IMR-90 (cell line): ENCODE results near the gene USP36. TPM values are rescaled to one million over a fixed set of nuclear protein-coding genes. Genes with fewer than 3 reads are reported as not detected.

Source experiments
- ATAC-seq: fragments of 200-7000 bp; cut with Tn5 transposase; 2 replicates; pipeline ENCODE4 v1.9.1; 2020; ENCODE audit warnings: low read depth, mild to moderate bottlenecking, moderate library complexity
- BruUV-seq: library from RNA; stranded (reverse); fragments of 400-500 nt; replicated peaks from 2 replicates; lab custom pipeline; 2021; lab: Mats Ljungman, UMichigan
- CTCF ChIA-PET: fragments of 300-600 bp; formaldehyde crosslinking; extraction: SDS; loops from one replicate; lab custom pipeline; 2021; ENCODE audit warnings: antibody characterized with exemption; lab: Yijun Ruan, JAX
- POLR2A ChIA-PET: fragments of 300-600 bp; sonication (Branson Sonifier 250); formaldehyde crosslinking; loops from one replicate; lab custom pipeline; 2022; ENCODE audit warnings: antibody characterized with exemption; ENCODE audit not compliant: unreplicated experiment; lab: Charles Lee
- DNase-seq: peaks from one replicate; pipeline ENCODE4 v3.0.0; 2013
- H2AFZ ChIP-seq: replicated peaks from 2 replicates; pipeline ENCODE3; 2013; ENCODE audit warnings: low read length, mild to moderate bottlenecking; ENCODE audit not compliant: poor library complexity
- H2AK5ac ChIP-seq: 2 replicates; pipeline ENCODE4 v1.6.1; 2013; ENCODE audit warnings: low read depth, low read length, inconsistent platforms
- H2AK9ac ChIP-seq: replicated peaks from 2 replicates; pipeline ENCODE3; 2013; ENCODE audit warnings: mild to moderate bottlenecking, low read depth, low read length, moderate library complexity; ENCODE audit not compliant: poor library complexity
- H2BK120ac ChIP-seq: 2 replicates; pipeline ENCODE4 v1.6.1; 2013; ENCODE audit warnings: low read depth, low read length, inconsistent platforms
- H2BK15ac ChIP-seq: 3 replicates; pipeline ENCODE4 v1.6.1; 2013; ENCODE audit warnings: low read depth, low read length, inconsistent platforms
- H2BK20ac ChIP-seq: 2 replicates; pipeline ENCODE4 v1.6.1; 2013; ENCODE audit warnings: low read depth, mild to moderate bottlenecking, inconsistent platforms, low read length, moderate library complexity
- H2BK5ac ChIP-seq: 2 replicates; pipeline ENCODE4 v1.6.1; 2013; ENCODE audit warnings: mild to moderate bottlenecking, low read depth, low read length, inconsistent platforms; ENCODE audit not compliant: poor library complexity, severe bottlenecking
- H3K14ac ChIP-seq: replicated peaks from 2 replicates; pipeline ENCODE4 v1.6.1; 2013; ENCODE audit warnings: low read depth, low read length, inconsistent platforms
- H3K18ac ChIP-seq: 2 replicates; pipeline ENCODE4 v1.6.1; 2013; ENCODE audit warnings: low read depth, low read length, control low read depth
- H3K23ac ChIP-seq: 2 replicates; pipeline ENCODE4 v1.6.1; 2013; ENCODE audit warnings: low read depth, low read length, inconsistent platforms
- H3K27ac ChIP-seq: 2 replicates; pipeline ENCODE4 v1.5.1; 2013; ENCODE audit warnings: mild to moderate bottlenecking, control low read depth, low read length; ENCODE audit not compliant: insufficient read depth
- H3K27me3 ChIP-seq: 2 replicates; pipeline ENCODE4 v1.6.1; 2013; ENCODE audit warnings: low read length; ENCODE audit not compliant: control insufficient read depth, insufficient read depth
- H3K36me3 ChIP-seq: 2 replicates; pipeline ENCODE4 v1.6.1; 2013; ENCODE audit warnings: low read length, mixed read lengths; ENCODE audit not compliant: control insufficient read depth, insufficient read depth
- H3K4ac ChIP-seq: 2 replicates; pipeline ENCODE4 v1.6.1; 2013; ENCODE audit warnings: low read depth, low read length, inconsistent platforms
- H3K4me1 ChIP-seq: 2 replicates; pipeline ENCODE4 v1.6.1; 2013; ENCODE audit warnings: low read length, mixed read lengths; ENCODE audit not compliant: control insufficient read depth, insufficient read depth
- H3K4me2 ChIP-seq: 2 replicates; pipeline ENCODE4 v1.6.1; 2013; ENCODE audit warnings: low read depth, mild to moderate bottlenecking, control low read depth, low read length, moderate library complexity
- H3K4me3 ChIP-seq: 2 replicates; pipeline ENCODE4 v1.5.1; 2013; ENCODE audit warnings: low read depth, mild to moderate bottlenecking, control low read depth, low read length, moderate library complexity; ENCODE audit not compliant: insufficient read depth
- H3K56ac ChIP-seq: 2 replicates; pipeline ENCODE4 v1.6.1; 2013; ENCODE audit warnings: low read length, inconsistent platforms; ENCODE audit not compliant: insufficient read depth; ENCODE audit errors: extremely low read depth
- H3K79me1 ChIP-seq, 2 experiments: 2 replicates each; pipeline ENCODE4 v1.6.1; 2013; ENCODE audit warnings: low read length in 2 of 2, inconsistent platforms in 1 of 2, low read depth in 1 of 2
- H3K9ac ChIP-seq: 2 replicates; pipeline ENCODE4 v1.6.1; 2013; ENCODE audit warnings: low read depth, low read length, control low read depth
- H3K9me1 ChIP-seq: 2 replicates; pipeline ENCODE4 v1.6.1; 2013; ENCODE audit warnings: low read length, inconsistent platforms; ENCODE audit not compliant: insufficient read depth
- H3K9me3 ChIP-seq: 2 replicates; pipeline ENCODE4 v1.6.1; 2013; ENCODE audit warnings: low read length; ENCODE audit not compliant: control insufficient read depth, insufficient read depth
- H4K20me1 ChIP-seq: 2 replicates; pipeline ENCODE4 v1.6.1; 2013; ENCODE audit warnings: low read length, inconsistent platforms; ENCODE audit not compliant: insufficient read depth
- H4K5ac ChIP-seq: 2 replicates; pipeline ENCODE4 v1.6.1; 2013; ENCODE audit warnings: mild to moderate bottlenecking, low read depth, low read length, control low read depth
- H4K8ac ChIP-seq, 2 experiments: 2 replicates each; pipeline ENCODE4 v1.6.1; 2013; ENCODE audit warnings: low read depth in 2 of 2, low read length in 2 of 2, control low read depth in 1 of 2, inconsistent platforms in 1 of 2
- H4K91ac ChIP-seq: 2 replicates; pipeline ENCODE4 v1.6.1; 2013; ENCODE audit warnings: low read depth, low read length, inconsistent platforms; ENCODE audit not compliant: insufficient read depth
- BHLHE40 ChIP-seq: fragments of 150-350 bp; IDR thresholded peaks from 2 replicates; pipeline ENCODE4 v1.6.1; 2016; ENCODE audit warnings: mild to moderate bottlenecking, low read depth, low read length
- CEBPB ChIP-seq: IDR thresholded peaks from 2 replicates; pipeline ENCODE4 v1.6.1; 2012; ENCODE audit warnings: low read depth, low read length, improper control_type of control experiment
- CHD1 ChIP-seq: IDR thresholded peaks from 2 replicates; pipeline ENCODE4 v1.6.1; 2012; ENCODE audit warnings: low read depth, low read length, improper control_type of control experiment
- CTCF ChIP-seq: conservative IDR thresholded peaks from 2 replicates; pipeline ENCODE4 v1.5.1; 2012; ENCODE audit warnings: mild to moderate bottlenecking, low read depth, low read length, improper control_type of control experiment
- ELK1 ChIP-seq: fragments of 150-350 bp; IDR thresholded peaks from 2 replicates; pipeline ENCODE4 v1.6.1; 2016; ENCODE audit warnings: low read depth, mild to moderate bottlenecking, low read length, moderate library complexity, borderline replicate concordance
- FOS ChIP-seq: fragments of 150-350 bp; IDR thresholded peaks from 2 replicates; pipeline ENCODE4 v1.6.1; 2016; ENCODE audit warnings: low read depth, low read length
- MAFK ChIP-seq: IDR thresholded peaks from 2 replicates; pipeline ENCODE4 v1.6.1; 2012; ENCODE audit warnings: low read depth, low read length, improper control_type of control experiment
- MAZ ChIP-seq: IDR thresholded peaks from 2 replicates; pipeline ENCODE4 v1.6.1; 2012; ENCODE audit warnings: low read depth, mild to moderate bottlenecking, low read length, improper control_type of control experiment, moderate library complexity, borderline replicate concordance
- MXI1 ChIP-seq: IDR thresholded peaks from 2 replicates; pipeline ENCODE4 v1.6.1; 2012; ENCODE audit warnings: low read depth, mild to moderate bottlenecking, low read length, moderate library complexity, borderline replicate concordance
- NFE2L2 ChIP-seq: fragments of 150-350 bp; IDR thresholded peaks from 2 replicates; pipeline ENCODE4 v1.6.1; 2016; ENCODE audit warnings: low read depth, mild to moderate bottlenecking, low read length
- POLR2A ChIP-seq: IDR thresholded peaks from 2 replicates; pipeline ENCODE4 v1.6.1; 2012; ENCODE audit warnings: mild to moderate bottlenecking, low read depth, low read length
- RAD21 ChIP-seq: IDR thresholded peaks from 2 replicates; pipeline ENCODE4 v1.6.1; 2012; ENCODE audit warnings: low read length, improper control_type of control experiment
- RCOR1 ChIP-seq: IDR thresholded peaks from 2 replicates; pipeline ENCODE4 v1.6.1; 2012; ENCODE audit warnings: mild to moderate bottlenecking, low read length, improper control_type of control experiment; ENCODE audit not compliant: insufficient replicate concordance
- RFX5 ChIP-seq: IDR thresholded peaks from 2 replicates; pipeline ENCODE4 v1.8.0; 2012; ENCODE audit warnings: low read depth, mild to moderate bottlenecking, low read length, moderate library complexity
- SMC3 ChIP-seq: fragments of 150-350 bp; IDR thresholded peaks from 2 replicates; pipeline ENCODE4 v1.6.1; 2016; ENCODE audit warnings: low read depth, mild to moderate bottlenecking, antibody characterized with exemption, low read length, moderate library complexity
- WGBS, 2 experiments: methylation state at CpG; one replicate each; pipeline versions ENCODE4 v1.1.5 to v1.1.7; 2013; ENCODE audit warnings: missing lambda C conversion rate in 2 of 2; ENCODE audit not compliant: insufficient read length in 1 of 2; ENCODE audit errors: extremely low coverage in 2 of 2; 5-methylcytosine and 5-hydroxymethylcytosine counted together
- dilution Hi-C: fragments of 300-500 bp; cut with HindIII; formaldehyde crosslinking; loops from one replicate; pipeline ENCODE4 v1.14.3; 2018; ENCODE audit warnings: low sequenced_read_pairs; ENCODE audit not compliant: unreplicated experiment
- in situ Hi-C: fragments of 300-500 bp; cut with MboI; formaldehyde crosslinking; loops from 3 replicates; pipeline ENCODE4 v1.14.3; 2019; ENCODE audit warnings: low sequenced_read_pairs, inconsistent platforms, mixed read lengths
- intact Hi-C: fragments of 100-400 bp; cut with micrococcal nuclease; formaldehyde crosslinking; loops from 2 replicates; pipeline ENCODE4 v1.10.0; 2022
- polyA plus RNA-seq, 3 experiments: library from polyadenylated mRNA; depleted of rRNA; stranded (reverse); fragments of >200 nt; gene quantifications; 2 replicates each; pipeline ENCODE4 v1.2.3, GENCODE V29; 2012; ENCODE audit warnings: low replicate concordance in 1 of 3
- total RNA-seq: library from RNA; depleted of rRNA; stranded (reverse); fragments of >200 nt; gene quantifications from 2 replicates; pipeline ENCODE4 v1.2.3, GENCODE V29; 2012
- TF ChIP-seq, protein P1 (sequence below): fragments of 150-350 bp; IDR thresholded peaks from 2 replicates; pipeline ENCODE4 v1.6.1; 2017; ENCODE audit warnings: mild to moderate bottlenecking, antibody characterized with exemption, low read length, low read depth

Gene USP36
- total and polyA plus RNA-seq, 2 of the 4 experiments (the other 2 are of a cell fraction): 30.6 to 38.3 TPM

DNA sequence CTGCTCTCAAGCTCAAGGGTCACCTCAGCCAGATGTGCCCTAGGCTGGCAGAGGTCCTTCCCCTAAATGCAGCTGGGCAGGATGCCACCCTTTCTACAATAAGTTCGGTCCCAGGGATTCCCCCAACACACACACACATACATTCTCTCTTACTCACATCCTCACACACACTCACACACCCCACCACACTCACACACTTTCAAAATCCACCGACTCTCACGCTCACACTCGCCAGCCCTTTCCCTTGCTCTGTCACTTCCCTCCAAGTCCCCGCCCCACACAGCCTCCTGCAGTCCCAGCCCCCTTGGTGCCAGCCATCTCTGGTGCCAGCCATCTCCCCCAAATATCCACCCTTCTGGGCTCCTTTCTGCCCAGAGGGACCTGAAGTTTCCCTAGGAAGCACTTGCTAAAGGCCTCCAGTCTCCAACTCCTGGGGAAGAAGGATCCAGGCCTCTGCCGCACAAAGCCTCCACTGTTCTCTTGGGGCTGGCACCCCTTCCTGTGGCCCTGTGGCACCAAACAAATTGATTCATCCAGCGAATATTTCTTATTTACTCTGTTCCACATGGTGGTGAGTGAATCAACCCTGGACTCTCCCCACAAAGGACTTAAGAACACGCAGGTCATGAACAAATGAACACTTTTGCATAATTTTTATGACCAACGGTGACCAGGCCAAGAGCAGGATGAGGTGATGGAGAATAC, 3.8 kb upstream of the USP36 start:
- CTCF ChIA-PET: no interaction called here

More for the DNA sequence above, 3.8 kb upstream of the USP36 start:
- no peak overlapping the region for H3K4me2 ChIP-seq
- DNase-seq: peak; percentile 71
- 38 to 100% methylated on average over 3 to 4 of the region's 9 CpGs for WGBS, 2 experiments
- no peak overlapping the region for H3K18ac ChIP-seq
- peak overlapping the region; percentile 19; the same call in 1 of the 2 replicates for H2AK5ac ChIP-seq
- in situ Hi-C loops: no loop called here
- peaks cover 12% of the 10 kb centered on the region for H3K9me1 ChIP-seq
- H2BK20ac ChIP-seq: no peak overlapping the region
- no peak overlapping the region for H4K5ac ChIP-seq
- no peak overlapping the region for H2BK15ac ChIP-seq
- no peak overlapping the region for H3K27ac ChIP-seq
- H2AFZ ChIP-seq: peak overlapping the region; percentile 74
- peaks cover 0 to 11% of the 10 kb centered on the region in 2 experiments; a peak in 2 of 4 replicates for H3K79me1 ChIP-seq
- BruUV-seq: no TSS peak
- no peak overlapping the region; the same call in 1 of the 2 replicates for H2BK120ac ChIP-seq
- no peak overlapping the region for H3K56ac ChIP-seq
- POLR2A ChIA-PET: no interaction called here
- H3K27me3 ChIP-seq: no peaks in the 10 kb centered on the region
- no peak overlapping the region for H3K4ac ChIP-seq
- H3K14ac ChIP-seq: no peak overlapping the region
- ATAC-seq: no peak
- H4K8ac ChIP-seq: no peak overlapping the region
- dilution Hi-C loops: no loop called here
- H3K9ac ChIP-seq: no peak overlapping the region
- H3K4me1 ChIP-seq: peaks cover 4% of the 10 kb centered on the region
- no peak overlapping the region for H3K4me3 ChIP-seq
- H3K23ac ChIP-seq: peak overlapping the region; percentile 7; the same call in 1 of the 2 replicates
- no peaks in the 10 kb centered on the region for H3K36me3 ChIP-seq
- H4K91ac ChIP-seq: no peak overlapping the region
- no peak for TF ChIP-seq CHD1
- TF ChIP-seq SMC3: no peak
- TF ChIP-seq ELK1: no peak
- no peak for TF ChIP-seq FOS
- no peak for TF ChIP-seq MAZ
- no peak for TF ChIP-seq MXI1
- TF ChIP-seq NFE2L2: no peak
- no peak for TF ChIP-seq POLR2A
- no peak for TF ChIP-seq MAFK
- TF ChIP-seq BHLHE40: no peak
- TF ChIP-seq CTCF: no peak
- no peak for TF ChIP-seq RFX5
- TF ChIP-seq CEBPB: no peak
- no peak for TF ChIP-seq RCOR1
- no peak for TF ChIP-seq RAD21
- TF ChIP-seq, protein P1, sequence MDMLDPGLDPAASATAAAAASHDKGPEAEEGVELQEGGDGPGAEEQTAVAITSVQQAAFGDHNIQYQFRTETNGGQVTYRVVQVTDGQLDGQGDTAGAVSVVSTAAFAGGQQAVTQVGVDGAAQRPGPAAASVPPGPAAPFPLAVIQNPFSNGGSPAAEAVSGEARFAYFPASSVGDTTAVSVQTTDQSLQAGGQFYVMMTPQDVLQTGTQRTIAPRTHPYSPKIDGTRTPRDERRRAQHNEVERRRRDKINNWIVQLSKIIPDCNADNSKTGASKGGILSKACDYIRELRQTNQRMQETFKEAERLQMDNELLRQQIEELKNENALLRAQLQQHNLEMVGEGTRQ: no peak
- H2AK9ac ChIP-seq: peak overlapping the region; percentile 48
- intact Hi-C loops: no loop called here
- H3K9me3 ChIP-seq: no peaks in the 10 kb centered on the region
- H4K20me1 ChIP-seq: peaks cover 5% of the 10 kb centered on the region
- H2BK5ac ChIP-seq: no peak overlapping the region
